GM18498 (cell line): ENCODE data around the gene SPG21.
A peak's percentile ranks its signal among the peaks of the same experiment; 100 is the strongest.

ENCODE experiments used
- ATAC-seq: cut with Tn5 transposase; IDR thresholded peaks from one replicate; pipeline ENCODE4 v1.9.1; 2021; ENCODE audit warnings: mild to moderate bottlenecking, moderate library complexity; ENCODE audit not compliant: unreplicated experiment

The SPG21 gene

GRCh38 chr15:64943512-64944225 lies 46.0 kb downstream of the SPG21 start:
- no peak for ATAC-seq

GRCh38 chr15:64942356-64942755 lies 47.4 kb downstream of the SPG21 start:
- no peak for ATAC-seq

- ATAC-seq: no peak
Measured at GRCh38 chr15:64938192-64938591, 51.5 kb downstream of the SPG21 start.

GRCh38 chr15:64934023-64934422 lies 55.7 kb downstream of the SPG21 start:
- ATAC-seq: no peak

- ATAC-seq: no peak
Measured at GRCh38 chr15:64931381-64931780, 58.3 kb downstream of the SPG21 start.

- ATAC-seq: no peak
Measured at GRCh38 chr15:64930778-64931371, 58.8 kb downstream of the SPG21 start.

GRCh38 chr15:64930019-64930652 lies 59.6 kb downstream of the SPG21 start:
- ATAC-seq: peak; percentile 79

GRCh38 chr15:64928626-64929220 lies 61.0 kb downstream of the SPG21 start:
- no peak for ATAC-seq

GRCh38 chr15:64926661-64927060 lies 63.1 kb downstream of the SPG21 start:
- ATAC-seq: no peak

- ATAC-seq: no peak
Measured at GRCh38 chr15:64925335-64926330, 64.1 kb downstream of the SPG21 start.

GRCh38 chr15:64923546-64923945 lies 66.2 kb downstream of the SPG21 start:
- no peak for ATAC-seq

- ATAC-seq: no peak
Measured at GRCh38 chr15:64921711-64922110, 68.0 kb downstream of the SPG21 start.

GRCh38 chr15:64919721-64920120 lies 70.0 kb downstream of the SPG21 start:
- no peak for ATAC-seq

GRCh38 chr15:64917211-64917610 lies 72.5 kb downstream of the SPG21 start:
- no peak for ATAC-seq

- no peak for ATAC-seq
Measured at GRCh38 chr15:64916365-64916764, 73.3 kb downstream of the SPG21 start.

GRCh38 chr15:64915518-64916227 lies 74.0 kb downstream of the SPG21 start:
- ATAC-seq: no peak
